DOHH2 (cell line): ENCODE measurements around the gene IVL.

Experiments used
- EZH2phosphoT487 ChIP-seq: fragments of 200-600 bp; sonication (generic); IDR thresholded peaks from 2 replicates; pipeline ENCODE4 v1.6.1; 2017; ENCODE audit warnings: borderline replicate concordance, mild to moderate bottlenecking, antibody characterized with exemption, low read length, moderate library complexity, mixed read lengths
- TF ChIP-seq, protein P1 (sequence below): fragments of 200-600 bp; sonication (generic); IDR thresholded peaks from one replicate; pipeline ENCODE4 v1.5.1; 2014; ENCODE audit warnings: antibody characterized with exemption, mild to moderate bottlenecking, low read depth, low read length; ENCODE audit not compliant: poor library complexity, severe bottlenecking

DNA sequence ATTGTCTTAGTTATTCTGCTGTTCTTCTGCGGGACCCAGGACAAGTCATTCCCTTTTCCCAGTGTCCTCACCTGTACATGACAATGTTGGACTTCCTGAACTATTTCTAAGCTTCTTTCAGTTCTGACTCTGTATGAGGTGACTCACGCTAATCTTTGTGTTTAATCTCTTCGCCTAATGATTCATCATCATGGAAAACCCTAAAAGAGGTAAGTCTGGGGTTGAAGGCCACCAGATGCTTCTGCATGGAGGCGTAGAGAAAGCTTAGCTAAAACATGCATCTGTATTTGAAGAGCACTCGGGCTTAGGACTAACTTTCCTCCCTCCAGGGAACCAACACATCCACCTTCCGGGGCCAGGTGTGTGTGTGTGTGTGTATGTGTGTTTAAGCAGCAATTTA, 46.1 kb downstream of the IVL start:
- TF ChIP-seq, protein P1, sequence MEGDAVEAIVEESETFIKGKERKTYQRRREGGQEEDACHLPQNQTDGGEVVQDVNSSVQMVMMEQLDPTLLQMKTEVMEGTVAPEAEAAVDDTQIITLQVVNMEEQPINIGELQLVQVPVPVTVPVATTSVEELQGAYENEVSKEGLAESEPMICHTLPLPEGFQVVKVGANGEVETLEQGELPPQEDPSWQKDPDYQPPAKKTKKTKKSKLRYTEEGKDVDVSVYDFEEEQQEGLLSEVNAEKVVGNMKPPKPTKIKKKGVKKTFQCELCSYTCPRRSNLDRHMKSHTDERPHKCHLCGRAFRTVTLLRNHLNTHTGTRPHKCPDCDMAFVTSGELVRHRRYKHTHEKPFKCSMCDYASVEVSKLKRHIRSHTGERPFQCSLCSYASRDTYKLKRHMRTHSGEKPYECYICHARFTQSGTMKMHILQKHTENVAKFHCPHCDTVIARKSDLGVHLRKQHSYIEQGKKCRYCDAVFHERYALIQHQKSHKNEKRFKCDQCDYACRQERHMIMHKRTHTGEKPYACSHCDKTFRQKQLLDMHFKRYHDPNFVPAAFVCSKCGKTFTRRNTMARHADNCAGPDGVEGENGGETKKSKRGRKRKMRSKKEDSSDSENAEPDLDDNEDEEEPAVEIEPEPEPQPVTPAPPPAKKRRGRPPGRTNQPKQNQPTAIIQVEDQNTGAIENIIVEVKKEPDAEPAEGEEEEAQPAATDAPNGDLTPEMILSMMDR, result no peak
- no peak for TF ChIP-seq EZH2phosphoT487
